ENCODE data around the gene FBXL2.

The FBXL2 gene

DNA sequence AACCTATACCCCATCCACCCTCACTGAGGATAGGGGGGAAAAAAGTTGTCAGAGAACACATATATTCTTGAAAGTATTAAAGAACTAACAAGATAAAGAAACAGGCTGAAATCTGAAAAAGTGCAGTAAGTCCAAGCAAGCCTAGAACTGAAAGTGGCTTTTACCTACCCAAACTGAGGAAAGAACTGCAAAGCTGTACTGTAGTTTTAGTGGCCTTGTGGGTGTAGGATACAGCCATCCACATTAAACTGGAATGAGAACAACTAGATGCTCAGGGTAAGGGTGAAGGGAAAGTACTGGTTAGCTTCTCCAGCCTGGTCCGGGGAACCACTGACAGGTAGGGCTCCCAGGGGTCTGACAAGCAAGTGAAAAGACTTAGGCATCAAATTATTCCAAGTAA is 152.8 kb downstream of the FBXL2 start:
- DNase-seq (ENCODE audit: low read depth in 2 of 2) = no peak

GRCh38 chr3:33430571-33430970 is 153.3 kb downstream of the FBXL2 start:
- no peak for DNase-seq (ENCODE audit: low read depth in 2 of 2)

DNA sequence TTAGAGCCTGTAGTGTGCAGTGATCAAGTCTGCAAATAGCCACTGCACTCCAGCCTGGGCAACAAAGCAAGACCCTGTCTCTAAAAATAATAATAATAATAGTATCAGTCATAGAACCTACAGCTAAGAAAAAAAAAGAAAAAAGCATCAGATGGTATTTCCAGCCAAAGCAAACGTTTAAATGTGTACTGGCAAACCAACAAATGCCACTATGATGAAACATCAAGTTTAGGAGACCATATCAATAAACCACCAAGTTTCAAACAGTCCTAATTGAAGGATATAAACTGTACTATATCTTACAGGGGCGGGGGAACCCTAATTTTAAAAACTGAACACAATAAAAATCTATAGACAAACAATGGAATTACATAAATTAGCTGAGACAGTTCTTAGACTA is 156.6 kb downstream of the FBXL2 start:
- no peak for DNase-seq (ENCODE audit: low read depth in 2 of 2)

Data from stimulated activated CD4-positive, alpha-beta T cell treated with anti-CD3 and anti-CD28 coated beads, Interleukin-12 subunit alpha, Interleukin-12 subunit beta, amount 100 ng/mL, for 24 hours (primary cell).